ENCODE measurements around the gene ITGB3.

ITGB3 gene

GRCh38 chr17:47332287-47332686 lies 78.7 kb downstream of the ITGB3 start:
- FAIRE-seq (no peak), DNase-seq (ENCODE audit: insufficient read length) (no peak)
- TF ChIP-seq POLR2AphosphoS5 (IDR thresholded peaks at IDR 0.05; ENCODE audit: low read depth, low read length) = no peak
- TF ChIP-seq POLR2A (IDR thresholded peaks at IDR 0.05; ENCODE audit: low read depth, low read length) = no peak
- TF ChIP-seq TAF1 (IDR thresholded peaks at IDR 0.05; ENCODE audit: borderline replicate concordance, low read depth, low read length) = no peak

- TF ChIP-seq POLR2A (IDR thresholded peaks at IDR 0.05; ENCODE audit: low read depth, low read length) (no peak), POLR2AphosphoS5 (IDR thresholded peaks at IDR 0.05; ENCODE audit: low read depth, low read length) (no peak), TAF1 (IDR thresholded peaks at IDR 0.05; ENCODE audit: borderline replicate concordance, low read depth, low read length) (no peak)
- DNase-seq (ENCODE audit: insufficient read length) (no peak), FAIRE-seq (no peak)
Observed at GRCh38 chr17:47335101-47335936, 81.7 kb downstream of the ITGB3 start.

- DNase-seq (ENCODE audit: insufficient read length) (no peak), FAIRE-seq (no peak)
- TF ChIP-seq POLR2AphosphoS5 (IDR thresholded peaks at IDR 0.05; ENCODE audit: low read depth, low read length) = no peak
- no peak for TF ChIP-seq TAF1 (IDR thresholded peaks at IDR 0.05; ENCODE audit: borderline replicate concordance, low read depth, low read length)
- no peak for TF ChIP-seq POLR2A (IDR thresholded peaks at IDR 0.05; ENCODE audit: low read depth, low read length)
Observed at GRCh38 chr17:47338026-47338425, 84.4 kb downstream of the ITGB3 start.

GRCh38 chr17:47352848-47353247 lies 99.2 kb downstream of the ITGB3 start:
- FAIRE-seq = no peak
- no peak for DNase-seq (ENCODE audit: insufficient read length)
- TF ChIP-seq POLR2AphosphoS5 (IDR thresholded peaks at IDR 0.05; ENCODE audit: low read depth, low read length) = no peak
- TF ChIP-seq POLR2A (IDR thresholded peaks at IDR 0.05; ENCODE audit: low read depth, low read length) = no peak
- TF ChIP-seq TAF1 (IDR thresholded peaks at IDR 0.05; ENCODE audit: borderline replicate concordance, low read depth, low read length) = no peak

- TF ChIP-seq POLR2A (IDR thresholded peaks at IDR 0.05; ENCODE audit: low read depth, low read length) = no peak
- TF ChIP-seq TAF1 (IDR thresholded peaks at IDR 0.05; ENCODE audit: borderline replicate concordance, low read depth, low read length) = no peak
- TF ChIP-seq POLR2AphosphoS5 (IDR thresholded peaks at IDR 0.05; ENCODE audit: low read depth, low read length) = no peak
- no peak for DNase-seq (ENCODE audit: insufficient read length)
- no peak for FAIRE-seq
Observed at GRCh38 chr17:47358652-47359051, 105.0 kb downstream of the ITGB3 start.

All from GM12892 (cell line).